Camera-type eye (tissue), 1 donor: ENCODE data around the gene ENOX1. TPM values are rescaled to one million over a fixed set of nuclear protein-coding genes. Genes with fewer than 3 reads are reported as not detected.

Experiments
- total RNA-seq: library from RNA; depleted of rRNA; stranded (reverse); fragments of >200 nt; gene quantifications from one replicate; pipeline ENCODE4 v1.2.3, GENCODE V29; 2014

ENOX1 gene
- total RNA-seq, result 7.5 TPM

DNA sequence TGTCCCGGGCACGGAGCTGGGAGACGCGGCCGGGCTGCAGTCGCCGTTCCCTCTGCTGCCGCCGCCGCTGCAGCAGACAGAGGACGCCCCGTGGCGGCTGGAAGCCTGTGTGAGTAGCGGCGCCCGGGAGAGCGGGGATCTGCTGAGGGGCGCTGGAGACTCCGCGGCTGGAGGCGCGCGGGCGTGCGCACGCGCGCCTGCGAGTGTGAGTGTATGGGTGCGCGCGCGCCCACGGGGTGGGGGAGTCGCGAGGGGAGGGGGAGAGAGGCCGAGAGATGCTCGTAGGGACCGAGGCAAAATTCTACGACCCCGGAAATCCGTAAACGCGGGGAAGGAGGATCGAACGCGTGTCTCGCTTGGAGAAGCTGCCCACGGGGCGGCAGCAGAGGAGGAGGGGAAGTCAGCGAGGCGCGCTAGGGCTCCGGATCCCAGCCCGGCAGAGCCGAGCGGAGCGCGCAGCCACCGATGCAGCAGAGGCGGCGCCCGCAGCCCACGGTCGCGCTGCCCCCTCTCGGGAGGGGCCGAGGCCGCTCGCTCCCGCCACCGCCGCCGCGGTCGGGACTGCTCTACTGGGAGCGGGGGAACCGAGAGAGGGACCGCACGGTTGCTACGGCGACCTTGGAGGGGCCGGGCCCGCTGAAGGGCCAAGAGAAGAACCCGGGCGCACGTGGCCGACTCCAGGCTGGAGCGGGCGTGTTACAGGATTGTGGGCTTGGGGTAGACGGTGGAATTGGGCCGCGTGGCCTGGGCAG lies at the start of gene ENOX1:
Gene ENOX1 (minus strand): TSS at position 207 of the 752 bp plus-strand sequence.

Other genes starting within 250 kb of the ENOX1 start
- gene CCDC122, start 92.8 kb upstream of the ENOX1 start, total RNA-seq, result 3.0 TPM
- 5.9 TPM for gene LACC1, start 92.9 kb upstream of the ENOX1 start, total RNA-seq